WTC11 (cell line): ENCODE measurements around the gene RLF. TPM values are rescaled to one million over a fixed set of nuclear protein-coding genes. Genes with fewer than 3 reads are reported as not detected.

Experiments
- ATAC-seq: fragments of 200-7000 bp; cut with Tn5 transposase; 2 replicates; pipeline ENCODE4 v1.10.0; 2021; ENCODE audit warnings: mild to moderate bottlenecking, moderate library complexity
- CTCF ChIA-PET: fragments of 300-600 bp; sonication (Branson Sonifier 250); formaldehyde crosslinking; loops from one replicate; lab custom pipeline; 2021; ENCODE audit warnings: antibody characterized with exemption; lab: Charles Lee
- POLR2A ChIA-PET: fragments of 350-600 bp; sonication (Branson Sonifier 250); formaldehyde crosslinking; loops from one replicate; lab custom pipeline; 2021; ENCODE audit warnings: antibody characterized with exemption; lab: Charles Lee
- DNase-seq: peaks from one replicate; pipeline ENCODE4 v3.0.0; 2021; ENCODE audit warnings: low spot score
- H3K27ac Mint-ChIP-seq: 2 replicates; pipeline ENCODE4 v1.8.0; 2021; ENCODE audit warnings: mixed read lengths
- H3K27me3 Mint-ChIP-seq: 2 replicates; pipeline ENCODE4 v1.8.0; 2021; ENCODE audit warnings: low read depth, mild to moderate bottlenecking, moderate library complexity, mixed read lengths
- H3K36me3 Mint-ChIP-seq: 2 replicates; pipeline ENCODE4 v1.8.0; 2021; ENCODE audit warnings: mixed read lengths
- H3K4me1 Mint-ChIP-seq: 2 replicates; pipeline ENCODE4 v1.8.0; 2022; ENCODE audit warnings: mixed read lengths
- H3K4me3 Mint-ChIP-seq: 2 replicates; pipeline ENCODE4 v1.8.0; 2021; ENCODE audit warnings: mild to moderate bottlenecking, moderate library complexity, mixed read lengths
- H3K9me3 Mint-ChIP-seq: 2 replicates; pipeline ENCODE4 v1.8.0; 2021; ENCODE audit warnings: mixed read lengths
- AR ChIP-seq: fragments of 250-450 bp; sonication (Bioruptor Pico); IDR thresholded peaks from 2 replicates; pipeline ENCODE4 v1.9.0; 2021; ENCODE audit warnings: mild to moderate bottlenecking
- ERG ChIP-seq: fragments of 250-450 bp; sonication (Bioruptor Pico); IDR thresholded peaks from 2 replicates; pipeline ENCODE4 v1.8.0; 2021; ENCODE audit warnings: mild to moderate bottlenecking
- IRF2 ChIP-seq: sonication (generic); formaldehyde crosslinking; IDR thresholded peaks from 2 replicates; pipeline ENCODE4 v1.8.0; 2022; ENCODE audit warnings: low read depth, missing genetic modification reagents, borderline replicate concordance
- JUN ChIP-seq: sonication (generic); formaldehyde crosslinking; IDR thresholded peaks from 2 replicates; pipeline ENCODE4 v1.8.0; 2023; ENCODE audit warnings: mild to moderate bottlenecking, missing genetic modification reagents
- PRRX2 ChIP-seq: fragments of 250-450 bp; sonication (Bioruptor Pico); IDR thresholded peaks from 2 replicates; pipeline ENCODE4 v1.8.0; 2021; ENCODE audit warnings: mild to moderate bottlenecking
- SMAD3 ChIP-seq: sonication (generic); formaldehyde crosslinking; IDR thresholded peaks from 2 replicates; pipeline ENCODE4 v1.8.0; 2022; ENCODE audit warnings: missing genetic modification reagents, mild to moderate bottlenecking, borderline replicate concordance
- SOX15 ChIP-seq: fragments of 250-450 bp; sonication (Bioruptor Pico); IDR thresholded peaks from 2 replicates; pipeline ENCODE4 v1.9.0; 2021; ENCODE audit warnings: mild to moderate bottlenecking
- TCF7 ChIP-seq: sonication (generic); formaldehyde crosslinking; IDR thresholded peaks from 2 replicates; pipeline ENCODE4 v1.8.0; 2022; ENCODE audit warnings: mild to moderate bottlenecking, low read depth, missing genetic modification reagents, moderate library complexity
- TEAD1 ChIP-seq: sonication (generic); formaldehyde crosslinking; IDR thresholded peaks from 2 replicates; pipeline ENCODE4 v1.8.0; 2022; ENCODE audit warnings: mild to moderate bottlenecking, missing genetic modification reagents
- TP53 ChIP-seq: sonication (generic); formaldehyde crosslinking; IDR thresholded peaks from 2 replicates; pipeline ENCODE4 v1.8.1; 2023; ENCODE audit warnings: mild to moderate bottlenecking, missing genetic modification reagents
- ZNF121 ChIP-seq: sonication (generic); formaldehyde crosslinking; IDR thresholded peaks from 2 replicates; pipeline ENCODE4 v1.8.0; 2023; ENCODE audit warnings: missing genetic modification reagents
- ZNF219 ChIP-seq: sonication (generic); formaldehyde crosslinking; IDR thresholded peaks from 2 replicates; pipeline ENCODE4 v1.8.0; 2023; ENCODE audit warnings: missing genetic modification reagents, mild to moderate bottlenecking, borderline replicate concordance
- ZNF232 ChIP-seq: sonication (generic); formaldehyde crosslinking; IDR thresholded peaks from 2 replicates; pipeline ENCODE4 v1.8.0; 2022; ENCODE audit warnings: mild to moderate bottlenecking, missing genetic modification reagents
- ZNF423 ChIP-seq: fragments of 250-450 bp; sonication (Bioruptor Pico); IDR thresholded peaks from 2 replicates; pipeline ENCODE4 v2.1.2; 2022; ENCODE audit warnings: mild to moderate bottlenecking, moderate library complexity
- total RNA-seq: library from RNA; stranded (reverse); gene quantifications from 3 replicates; pipeline ENCODE4 v1.2.3, GENCODE V29; 2021
- TF ChIP-seq, protein P1 (sequence below): sonication (generic); formaldehyde crosslinking; IDR thresholded peaks from 2 replicates; pipeline ENCODE4 v1.8.1; 2022; ENCODE audit warnings: low read depth, mild to moderate bottlenecking, moderate library complexity, missing genetic modification reagents, borderline replicate concordance
- TF ChIP-seq, protein P2 (sequence below): sonication (generic); formaldehyde crosslinking; conservative IDR thresholded peaks from 2 replicates; pipeline ENCODE4 v1.8.1; 2023; ENCODE audit warnings: mild to moderate bottlenecking, low read depth, missing genetic modification reagents, moderate library complexity
- TF ChIP-seq, protein P3 (sequence below): sonication (generic); formaldehyde crosslinking; IDR thresholded peaks from 2 replicates; pipeline ENCODE4 v1.8.1; 2022; ENCODE audit warnings: low read depth, missing genetic modification reagents, borderline replicate concordance

RLF gene
- total RNA-seq, 1 experiment from 2014 or later: 18.5 TPM

DNA sequence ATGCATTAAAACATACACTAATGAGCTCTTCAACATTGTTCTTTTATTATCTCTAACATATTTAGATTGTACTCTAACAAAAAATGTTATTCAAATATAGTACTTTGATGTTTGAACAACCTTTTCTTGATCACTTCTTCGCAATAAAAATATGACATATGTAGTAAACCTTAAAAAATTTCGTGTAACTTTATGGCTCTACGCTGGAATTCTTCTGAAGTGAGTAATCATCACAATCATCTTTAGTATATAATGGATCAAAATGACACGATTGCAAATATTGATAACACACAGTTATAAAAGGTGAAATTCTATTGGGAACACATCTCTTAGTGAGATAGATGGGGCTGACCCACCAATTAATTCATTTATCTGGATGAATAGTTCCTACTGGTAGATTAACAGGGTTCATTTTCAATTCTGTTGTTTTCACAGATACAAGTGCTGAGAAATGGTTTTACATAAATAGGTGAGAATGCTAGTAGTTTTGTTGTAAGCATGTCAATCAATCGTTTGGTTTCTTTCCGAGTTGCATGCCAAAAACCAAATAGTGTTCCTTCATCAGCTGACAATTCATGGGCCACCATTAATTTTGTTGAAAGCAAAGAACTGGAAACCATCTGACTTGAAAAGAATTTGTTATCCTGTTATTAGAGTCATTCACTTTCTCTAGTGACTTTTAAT is 95.4 kb downstream of the RLF start (continued):
- no peak for TF ChIP-seq PRRX2 (CRISPR knock-in tag)

GRCh38 chr1:40257313-40257687 is 96.1 kb downstream of the RLF start:
- no peaks in the 10 kb centered on the region for H3K27me3 Mint-ChIP-seq
- no peak for DNase-seq
- H3K27ac Mint-ChIP-seq: peak overlapping the region; percentile 100
- H3K36me3 Mint-ChIP-seq: peaks cover 22% of the 10 kb centered on the region
- ATAC-seq: no peak
- H3K4me1 Mint-ChIP-seq: peaks cover 6% of the 10 kb centered on the region
- TF ChIP-seq, protein P1, sequence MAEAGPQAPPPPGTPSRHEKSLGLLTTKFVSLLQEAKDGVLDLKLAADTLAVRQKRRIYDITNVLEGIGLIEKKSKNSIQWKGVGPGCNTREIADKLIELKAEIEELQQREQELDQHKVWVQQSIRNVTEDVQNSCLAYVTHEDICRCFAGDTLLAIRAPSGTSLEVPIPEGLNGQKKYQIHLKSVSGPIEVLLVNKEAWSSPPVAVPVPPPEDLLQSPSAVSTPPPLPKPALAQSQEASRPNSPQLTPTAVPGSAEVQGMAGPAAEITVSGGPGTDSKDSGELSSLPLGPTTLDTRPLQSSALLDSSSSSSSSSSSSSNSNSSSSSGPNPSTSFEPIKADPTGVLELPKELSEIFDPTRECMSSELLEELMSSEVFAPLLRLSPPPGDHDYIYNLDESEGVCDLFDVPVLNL: no peak
- ChIA-PET CTCF (interaction anchor here (1.2 to 1.7 kb wide), 5 partner anchors 57 to 113 kb away, joined by 3 to 12 read pairs (median 5); no protein-coding TSS in a partner anchor), POLR2A (interaction anchor here (0.6 to 0.7 kb wide), 3 partner anchors 10 to 275 kb away, joined by 3 to 4 read pairs (median 4); no protein-coding TSS in a partner anchor)
- no peaks in the 10 kb centered on the region for H3K9me3 Mint-ChIP-seq
- H3K4me3 Mint-ChIP-seq: peak overlapping the region; percentile 99

- CTCF ChIA-PET: interaction anchor here (1.2 to 1.7 kb wide), 4 partner anchors 57 to 114 kb away, joined by 3 to 12 read pairs (median 6); no protein-coding TSS in a partner anchor
- no peak for TF ChIP-seq ZNF423 (CRISPR knock-in tag)
- TF ChIP-seq SMAD3 (CRISPR knock-in tag): peak; percentile 57; the same call in 1 of the 2 replicates
- TF ChIP-seq TP53 (CRISPR knock-in tag): no peak
- no peak for TF ChIP-seq AR (CRISPR knock-in tag)
- TF ChIP-seq ZNF219 (CRISPR knock-in tag): no peak; the same call in 1 of the 2 replicates
- no peak for TF ChIP-seq ERG (CRISPR knock-in tag)
- TF ChIP-seq, protein P2, sequence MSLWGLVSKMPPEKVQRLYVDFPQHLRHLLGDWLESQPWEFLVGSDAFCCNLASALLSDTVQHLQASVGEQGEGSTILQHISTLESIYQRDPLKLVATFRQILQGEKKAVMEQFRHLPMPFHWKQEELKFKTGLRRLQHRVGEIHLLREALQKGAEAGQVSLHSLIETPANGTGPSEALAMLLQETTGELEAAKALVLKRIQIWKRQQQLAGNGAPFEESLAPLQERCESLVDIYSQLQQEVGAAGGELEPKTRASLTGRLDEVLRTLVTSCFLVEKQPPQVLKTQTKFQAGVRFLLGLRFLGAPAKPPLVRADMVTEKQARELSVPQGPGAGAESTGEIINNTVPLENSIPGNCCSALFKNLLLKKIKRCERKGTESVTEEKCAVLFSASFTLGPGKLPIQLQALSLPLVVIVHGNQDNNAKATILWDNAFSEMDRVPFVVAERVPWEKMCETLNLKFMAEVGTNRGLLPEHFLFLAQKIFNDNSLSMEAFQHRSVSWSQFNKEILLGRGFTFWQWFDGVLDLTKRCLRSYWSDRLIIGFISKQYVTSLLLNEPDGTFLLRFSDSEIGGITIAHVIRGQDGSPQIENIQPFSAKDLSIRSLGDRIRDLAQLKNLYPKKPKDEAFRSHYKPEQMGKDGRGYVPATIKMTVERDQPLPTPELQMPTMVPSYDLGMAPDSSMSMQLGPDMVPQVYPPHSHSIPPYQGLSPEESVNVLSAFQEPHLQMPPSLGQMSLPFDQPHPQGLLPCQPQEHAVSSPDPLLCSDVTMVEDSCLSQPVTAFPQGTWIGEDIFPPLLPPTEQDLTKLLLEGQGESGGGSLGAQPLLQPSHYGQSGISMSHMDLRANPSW (CRISPR knock-in tag): no peak
- no peak for TF ChIP-seq TCF7 (CRISPR knock-in tag)
- TF ChIP-seq, protein P3, sequence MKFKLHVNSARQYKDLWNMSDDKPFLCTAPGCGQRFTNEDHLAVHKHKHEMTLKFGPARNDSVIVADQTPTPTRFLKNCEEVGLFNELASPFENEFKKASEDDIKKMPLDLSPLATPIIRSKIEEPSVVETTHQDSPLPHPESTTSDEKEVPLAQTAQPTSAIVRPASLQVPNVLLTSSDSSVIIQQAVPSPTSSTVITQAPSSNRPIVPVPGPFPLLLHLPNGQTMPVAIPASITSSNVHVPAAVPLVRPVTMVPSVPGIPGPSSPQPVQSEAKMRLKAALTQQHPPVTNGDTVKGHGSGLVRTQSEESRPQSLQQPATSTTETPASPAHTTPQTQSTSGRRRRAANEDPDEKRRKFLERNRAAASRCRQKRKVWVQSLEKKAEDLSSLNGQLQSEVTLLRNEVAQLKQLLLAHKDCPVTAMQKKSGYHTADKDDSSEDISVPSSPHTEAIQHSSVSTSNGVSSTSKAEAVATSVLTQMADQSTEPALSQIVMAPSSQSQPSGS (CRISPR knock-in tag): no peak
- no peak for TF ChIP-seq IRF2
- TF ChIP-seq TEAD1 (CRISPR knock-in tag): no peak; the same call in 1 of the 2 replicates
- TF ChIP-seq JUN: peak; percentile 58; the same call in 1 of the 2 replicates
- no peak for TF ChIP-seq SOX15 (CRISPR knock-in tag)
- peak; percentile 90 for TF ChIP-seq ZNF232 (CRISPR knock-in tag)
- no peak for TF ChIP-seq ZNF121 (CRISPR knock-in tag)
Observed at GRCh38 chr1:40257688-40258444, 96.7 kb downstream of the RLF start, which contains the start of gene ZMPSTE24. ZMPSTE24 (plus strand) TSS chr1:40258236; CDS start chr1:40258272, 36 bp downstream.

More at GRCh38 chr1:40257688-40258444, 96.7 kb downstream of the RLF start, which contains the start of gene ZMPSTE24:
- POLR2A ChIA-PET: interaction anchor here (0.6 to 0.7 kb wide), 3 partner anchors 11 to 276 kb away, joined by 3 to 4 read pairs (median 4); no protein-coding TSS in a partner anchor
- DNase-seq (peak; percentile 97), ATAC-seq (peak; percentile 97)
- H3K36me3 Mint-ChIP-seq: peaks cover 27% of the 10 kb centered on the region
- peak within 1 kb of the TSS; percentile 100 for H3K27ac Mint-ChIP-seq
- no peaks in the 10 kb centered on the region for H3K9me3 Mint-ChIP-seq
- H3K4me3 Mint-ChIP-seq: peak within 1 kb of the TSS; percentile 99
- H3K27me3 Mint-ChIP-seq: no peaks in the 10 kb centered on the region
- H3K4me1 Mint-ChIP-seq: peaks cover 6% of the 10 kb centered on the region
